ENCODE results near the gene KRT6A. TPM values are rescaled to one million over a fixed set of nuclear protein-coding genes. Genes with fewer than 3 reads are reported as not detected.

Gene KRT6A
- total and polyA plus RNA-seq, 10 of the 15 experiments (the other 5 are each of a cell fraction or from before 2014, with no cell fraction given): 0.96 TPM; not detected in 9

GRCh38 chr12:52499806-52500560, 6.9 kb upstream of the KRT6A start (continued):
- TF ChIP-seq RELB (IDR thresholded peaks at IDR 0.05; ENCODE audit: low read depth) (no peak), NFXL1 (IDR thresholded peaks at IDR 0.05; ENCODE audit: borderline replicate concordance) (no peak), NFYB (IDR thresholded peaks at IDR 0.05; ENCODE audit: insufficient read depth, low read depth, low read length) (no peak), EP300 (IDR thresholded peaks at IDR 0.05; ENCODE audit: borderline replicate concordance in 1 of 2, control insufficient read depth in 1 of 2, low read depth in 2 of 2, low read length in 2 of 2) (no peak), ASH2L (IDR thresholded peaks at IDR 0.05; ENCODE audit: borderline replicate concordance, low read depth) (no peak), PKNOX1 (IDR thresholded peaks at IDR 0.05) (no peak), TCF7 (IDR thresholded peaks at IDR 0.05; ENCODE audit: borderline replicate concordance) (no peak), RCOR1 (conservative IDR thresholded peaks at IDR 0.05; ENCODE audit: low read depth, low read length) (no peak), PAX8 (IDR thresholded peaks at IDR 0.05) (no peak)

- Histone ChIP-seq H3K4me3 (no peak overlapping the region), H3K27me3 (replicated peaks in 1 of 2; ENCODE audit: control insufficient read depth in 2 of 2, insufficient read depth in 2 of 2, low read length in 1 of 2) (peaks cover 0 to 6% of the 10 kb centered on the region in 2 experiments; a peak in 2 of 4 replicates), H3K9ac (ENCODE audit: control insufficient read depth, insufficient read depth, low read length) (no peak overlapping the region), H3K36me3 (ENCODE audit: control insufficient read depth in 2 of 2, insufficient read depth in 2 of 2, low read length in 1 of 2) (no peaks in the 10 kb centered on the region), H3K4me1 (ENCODE audit: control insufficient read depth, insufficient read depth, low read length) (no peaks in the 10 kb centered on the region), H4K20me1 (ENCODE audit: control insufficient read depth, insufficient read depth) (no peaks in the 10 kb centered on the region), H3K4me2 (ENCODE audit: control insufficient read depth, insufficient read depth) (no peak overlapping the region), H2AFZ (ENCODE audit: control insufficient read depth, low read depth, low read length) (no peak overlapping the region), H3K27ac (ENCODE audit: control insufficient read depth, insufficient read depth) (no peak overlapping the region), H3K9me3 (replicated peaks; ENCODE audit: control insufficient read depth, insufficient read depth, low read length) (no peaks in the 10 kb centered on the region), H3K79me2 (ENCODE audit: control insufficient read depth, insufficient read depth, low read length) (no peaks in the 10 kb centered on the region)
- SMC1A ChIA-PET (ENCODE audit: uncharacterized antibody, unreplicated experiment): no interaction called here
- in situ Hi-C loops (cut with MboI) (no loop called here), intact Hi-C loops (cut with micrococcal nuclease; ENCODE audit: unreplicated experiment) (no loop called here)
- CTCF ChIA-PET: interaction anchor here (1.7 kb wide), 1 partner anchor 15 kb away, joined by 3 read pairs; no protein-coding TSS in a partner anchor
- 32% methylated on average over 1 of the region's 1 CpG for WGBS (ENCODE audit: insufficient coverage, insufficient replicate concordance, low lambda C conversion rate, missing lambda C conversion rate)
- FAIRE-seq: no peak
- no peak for TF ChIP-seq JUNB (IDR thresholded peaks at IDR 0.05)
- no peak for TF ChIP-seq ZNF622 (IDR thresholded peaks at IDR 0.05)
- no peak for TF ChIP-seq TCF3 (IDR thresholded peaks at IDR 0.05; ENCODE audit: borderline replicate concordance, insufficient read depth, low read depth, low read length)
- no peak for TF ChIP-seq IRF4 (IDR thresholded peaks at IDR 0.05; ENCODE audit: low read depth, low read length)
- TF ChIP-seq LARP7 (IDR thresholded peaks at IDR 0.05): no peak
- no peak for ATAC-seq
- BruUV-seq (replicated peaks): no TSS peak
- RAD21 ChIA-PET (ENCODE audit: unreplicated experiment): no interaction called here
- POLR2A ChIA-PET: no interaction called here
- no peak for DNase-seq (ENCODE audit: low read depth, low spot score)
Measured at GRCh38 chr12:52498946-52499345, 5.9 kb upstream of the KRT6A start.

All from GM12878 (cell line).